GM12874 (cell line): ENCODE results near the gene NSF.

Experiments
- TF ChIP-seq, protein P1 (sequence below): IDR thresholded peaks from 2 replicates; pipeline ENCODE4 v1.5.1; 2011; ENCODE audit warnings: low read depth, mild to moderate bottlenecking, control low read depth, low read length, moderate library complexity; ENCODE audit not compliant: insufficient read depth

The NSF gene

DNA sequence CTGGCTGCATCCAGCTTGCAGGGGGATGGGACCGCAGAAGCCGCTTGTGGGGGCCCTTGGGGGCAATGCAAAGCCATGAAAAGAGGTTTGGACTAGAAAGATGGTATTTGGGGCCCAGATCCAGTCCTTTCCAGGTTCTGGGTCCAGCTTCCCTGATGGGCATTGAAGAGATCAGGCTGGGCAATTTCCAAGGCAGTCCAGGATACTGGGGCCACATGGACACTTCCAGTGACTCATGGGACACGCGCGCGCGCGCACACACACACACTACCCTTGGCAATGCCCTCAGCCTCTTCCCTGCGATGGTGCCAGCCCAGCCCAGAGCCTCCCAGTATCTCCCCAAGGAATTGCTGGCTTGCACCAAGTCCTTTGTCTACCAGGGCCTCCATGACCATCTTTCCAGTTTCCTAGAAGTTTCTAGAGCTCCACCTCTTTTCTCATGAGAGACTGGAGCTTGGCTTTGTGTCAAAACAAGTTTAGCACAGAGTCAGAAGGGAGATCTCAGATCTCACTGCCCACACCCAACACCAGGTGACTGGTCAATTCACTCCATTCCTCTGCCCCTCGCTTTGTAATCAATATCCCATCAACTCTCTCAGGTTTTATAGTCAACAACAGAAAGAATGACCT is 183.8 kb downstream of the NSF start:
- TF ChIP-seq, protein P1, sequence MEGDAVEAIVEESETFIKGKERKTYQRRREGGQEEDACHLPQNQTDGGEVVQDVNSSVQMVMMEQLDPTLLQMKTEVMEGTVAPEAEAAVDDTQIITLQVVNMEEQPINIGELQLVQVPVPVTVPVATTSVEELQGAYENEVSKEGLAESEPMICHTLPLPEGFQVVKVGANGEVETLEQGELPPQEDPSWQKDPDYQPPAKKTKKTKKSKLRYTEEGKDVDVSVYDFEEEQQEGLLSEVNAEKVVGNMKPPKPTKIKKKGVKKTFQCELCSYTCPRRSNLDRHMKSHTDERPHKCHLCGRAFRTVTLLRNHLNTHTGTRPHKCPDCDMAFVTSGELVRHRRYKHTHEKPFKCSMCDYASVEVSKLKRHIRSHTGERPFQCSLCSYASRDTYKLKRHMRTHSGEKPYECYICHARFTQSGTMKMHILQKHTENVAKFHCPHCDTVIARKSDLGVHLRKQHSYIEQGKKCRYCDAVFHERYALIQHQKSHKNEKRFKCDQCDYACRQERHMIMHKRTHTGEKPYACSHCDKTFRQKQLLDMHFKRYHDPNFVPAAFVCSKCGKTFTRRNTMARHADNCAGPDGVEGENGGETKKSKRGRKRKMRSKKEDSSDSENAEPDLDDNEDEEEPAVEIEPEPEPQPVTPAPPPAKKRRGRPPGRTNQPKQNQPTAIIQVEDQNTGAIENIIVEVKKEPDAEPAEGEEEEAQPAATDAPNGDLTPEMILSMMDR: no peak

- TF ChIP-seq, protein P1: no peak
Measured at GRCh38 chr17:46776298-46777005, 186.0 kb downstream of the NSF start.

DNA sequence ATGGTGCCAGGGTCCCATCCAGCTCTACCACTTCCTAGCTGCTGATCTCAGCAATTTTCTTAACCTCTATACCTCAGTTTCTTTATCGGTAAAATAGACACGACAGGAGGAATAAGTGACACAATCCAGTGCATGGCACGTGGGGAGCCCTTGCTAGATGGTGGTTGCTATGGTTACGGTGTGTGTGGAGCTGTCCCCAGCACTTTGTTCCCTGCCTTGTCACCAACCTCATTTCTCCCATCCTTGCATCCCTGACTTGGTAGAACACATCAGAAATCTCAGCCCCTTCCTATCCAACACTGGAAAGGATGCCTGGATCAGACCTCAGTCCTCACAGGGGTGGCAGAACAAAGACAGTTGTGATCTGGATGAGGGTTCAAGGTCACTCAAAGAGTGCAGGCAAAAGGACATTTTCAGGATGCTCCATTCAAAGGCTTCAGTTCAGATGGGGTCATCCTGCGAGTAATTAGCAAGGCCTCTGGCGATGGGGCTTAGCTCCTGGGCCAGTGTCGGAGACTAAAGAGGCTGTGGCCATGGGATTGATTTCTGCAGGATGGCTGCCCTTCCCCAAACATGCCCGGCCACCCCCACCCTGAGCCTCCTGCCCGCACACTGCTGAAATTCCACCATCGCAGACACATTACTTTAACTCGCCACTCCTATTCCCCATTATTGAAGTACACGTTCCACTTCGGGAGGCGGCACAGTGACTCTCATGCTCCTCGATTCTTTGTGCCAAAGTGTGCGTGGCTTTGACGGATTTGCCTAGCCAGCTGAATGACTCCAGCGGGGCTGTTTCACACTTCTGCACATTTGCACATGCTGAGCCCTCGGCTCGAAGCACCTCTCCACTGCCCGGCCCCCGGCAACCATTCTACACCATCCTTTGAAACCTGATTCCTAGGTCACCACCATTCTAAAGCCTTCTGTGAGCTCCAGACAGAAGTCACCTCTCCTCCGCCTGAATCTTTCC is 187.8 kb downstream of the NSF start:
- TF ChIP-seq, protein P1: no peak

DNA sequence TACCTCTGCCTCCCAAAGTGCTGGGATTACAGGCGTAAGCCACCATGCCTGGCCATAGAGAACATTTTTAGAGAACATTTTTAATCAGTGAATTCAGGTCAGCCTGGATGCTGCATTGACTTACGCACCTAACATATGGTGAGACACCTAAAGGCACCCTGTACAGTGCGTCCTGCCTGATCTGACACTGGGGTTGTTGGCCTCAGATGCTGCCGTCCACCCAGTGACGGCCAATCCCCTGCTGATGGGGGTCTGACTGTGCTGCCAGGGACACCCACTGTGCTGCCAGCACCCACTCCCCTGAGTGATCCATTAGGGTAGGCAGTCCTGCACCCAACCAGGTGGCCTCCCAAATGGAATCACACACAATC is 189.5 kb downstream of the NSF start:
- TF ChIP-seq, protein P1: no peak

DNA sequence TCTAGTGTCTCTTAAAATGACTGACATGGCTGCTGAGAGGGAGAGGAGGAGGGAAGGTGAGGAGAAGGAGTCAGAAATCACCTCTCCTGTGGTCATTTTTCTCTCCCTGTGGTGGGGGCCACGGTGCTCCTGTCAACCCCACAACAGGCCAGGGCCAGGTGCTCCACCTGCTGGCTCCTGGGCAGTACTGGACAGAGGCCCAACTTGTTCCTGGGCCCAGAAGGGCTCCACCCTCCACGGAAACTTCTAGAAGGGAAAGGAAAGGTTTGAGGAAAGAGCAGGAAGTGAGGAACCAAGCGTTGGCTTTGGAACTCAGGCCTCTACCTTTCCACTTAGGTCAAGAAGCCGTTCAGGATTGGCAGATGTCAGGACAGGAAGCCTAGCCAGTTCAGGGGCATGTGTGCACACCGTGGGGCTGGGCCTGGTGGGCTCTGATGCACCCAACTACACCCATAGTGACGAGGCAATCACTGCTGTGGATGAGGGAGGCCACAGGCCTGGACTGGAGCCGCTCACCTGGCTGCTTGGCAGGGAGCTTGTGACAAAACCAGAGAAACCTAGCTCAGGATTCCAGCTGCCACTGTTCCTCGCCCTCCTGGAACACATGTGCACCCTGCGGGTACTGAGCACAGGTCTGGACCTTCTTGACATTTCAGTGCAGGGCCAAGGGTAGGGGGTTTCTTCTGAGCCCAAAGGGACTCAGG is 191.9 kb downstream of the NSF start:
- TF ChIP-seq, protein P1: peak; percentile 64

DNA sequence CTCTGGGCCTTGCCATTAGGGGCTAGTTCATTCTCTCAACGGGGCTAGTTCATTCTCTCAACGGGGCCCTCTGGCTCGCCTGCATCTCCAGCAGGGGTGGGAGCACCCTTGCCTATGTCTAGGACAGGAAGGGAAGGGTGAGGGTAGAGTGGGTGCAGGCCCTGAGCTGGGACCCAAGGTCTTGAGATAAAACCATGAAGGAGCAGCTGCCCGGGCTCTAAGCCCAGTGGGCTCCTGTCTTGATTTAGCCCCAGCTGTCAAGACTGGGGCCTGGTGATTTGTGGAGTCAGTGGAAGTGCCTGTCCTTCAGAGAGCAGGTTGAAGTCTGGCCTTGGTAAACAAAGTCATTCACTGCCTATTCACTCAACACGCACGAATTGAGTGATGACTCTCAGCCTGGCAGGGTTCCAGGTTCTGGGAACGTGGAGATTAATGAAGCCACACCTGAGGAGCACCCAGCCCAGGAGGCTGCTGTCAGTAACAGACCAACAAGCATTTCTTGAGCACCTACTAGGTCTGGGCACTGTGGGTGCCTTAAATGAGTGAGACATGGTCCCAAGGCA is 192.6 kb downstream of the NSF start:
- TF ChIP-seq, protein P1: no peak
